NOMO-1 treated with DMSO at 0.1 percent for 48 hours (cell line): ENCODE measurements around the gene OSMR.

ENCODE experiments used
- DNase-seq: peaks from one replicate; lab custom pipeline; 2025; ENCODE audit not compliant: unreplicated experiment; lab: John Stamatoyannopoulos, UW

OSMR gene

GRCh38 chr5:38923661-38924451 lies 78.0 kb downstream of the OSMR start:
- no peak for DNase-seq

- no peak for DNase-seq
These were observed 79.5 kb downstream of the OSMR start for GRCh38 chr5:38925154-38925925.

- no peak for DNase-seq
These were observed 80.3 kb downstream of the OSMR start for GRCh38 chr5:38926121-38926520.

GRCh38 chr5:38927470-38927869 lies 81.7 kb downstream of the OSMR start:
- DNase-seq = no peak

- no peak for DNase-seq
These were observed 84.0 kb downstream of the OSMR start for GRCh38 chr5:38929838-38930237.

GRCh38 chr5:38931731-38932130 lies 85.9 kb downstream of the OSMR start:
- no peak for DNase-seq

GRCh38 chr5:38932854-38933408 lies 87.1 kb downstream of the OSMR start:
- DNase-seq = no peak

- no peak for DNase-seq
These were observed 89.6 kb downstream of the OSMR start for GRCh38 chr5:38935437-38935836.

- no peak for DNase-seq
These were observed 90.5 kb downstream of the OSMR start for GRCh38 chr5:38936269-38936668.

GRCh38 chr5:38938424-38938823 lies 92.6 kb downstream of the OSMR start:
- no peak for DNase-seq

GRCh38 chr5:38938973-38939372 lies 93.2 kb downstream of the OSMR start:
- DNase-seq = no peak

- DNase-seq = no peak
These were observed 94.5 kb downstream of the OSMR start for GRCh38 chr5:38940230-38940858.

- DNase-seq = no peak
These were observed 96.1 kb downstream of the OSMR start for GRCh38 chr5:38941912-38942311.

GRCh38 chr5:38944282-38944681 lies 98.5 kb downstream of the OSMR start:
- DNase-seq = no peak

- DNase-seq = no peak
These were observed 102.7 kb downstream of the OSMR start for GRCh38 chr5:38948501-38948900.

- DNase-seq = no peak
These were observed 107.7 kb downstream of the OSMR start for GRCh38 chr5:38953426-38954012.

GRCh38 chr5:38961691-38962090 lies 115.9 kb downstream of the OSMR start:
- DNase-seq = no peak

GRCh38 chr5:38968665-38969064 lies 122.9 kb downstream of the OSMR start:
- no peak for DNase-seq

GRCh38 chr5:38978036-38978435 lies 132.2 kb downstream of the OSMR start:
- no peak for DNase-seq

- no peak for DNase-seq
These were observed 133.7 kb downstream of the OSMR start for GRCh38 chr5:38979535-38979934.
